ENCODE results near the gene C4BPA.

C4BPA gene

DNA sequence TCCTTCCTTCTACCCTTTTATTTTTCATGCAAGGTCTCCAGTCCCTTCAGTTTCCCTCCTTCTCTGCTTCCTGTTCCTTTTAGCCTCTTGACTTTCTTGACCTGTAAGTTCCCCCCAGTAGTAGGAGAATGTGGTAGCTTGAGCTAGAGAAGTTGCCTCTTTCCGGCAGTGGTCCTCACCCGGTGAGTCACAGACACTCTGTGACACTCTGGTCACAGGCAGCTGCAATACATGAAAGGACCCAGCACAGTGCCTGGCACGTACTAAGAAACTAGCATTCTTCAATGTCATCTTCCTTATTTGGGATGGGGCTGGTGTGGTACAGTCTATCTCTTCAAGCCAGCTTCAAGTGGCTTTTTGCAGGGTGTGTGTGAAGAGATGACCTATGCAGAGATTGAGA lies 35.0 kb upstream of the C4BPA start:
- no peak overlapping the region for H3K27ac ChIP-seq
- TF ChIP-seq, protein P1, sequence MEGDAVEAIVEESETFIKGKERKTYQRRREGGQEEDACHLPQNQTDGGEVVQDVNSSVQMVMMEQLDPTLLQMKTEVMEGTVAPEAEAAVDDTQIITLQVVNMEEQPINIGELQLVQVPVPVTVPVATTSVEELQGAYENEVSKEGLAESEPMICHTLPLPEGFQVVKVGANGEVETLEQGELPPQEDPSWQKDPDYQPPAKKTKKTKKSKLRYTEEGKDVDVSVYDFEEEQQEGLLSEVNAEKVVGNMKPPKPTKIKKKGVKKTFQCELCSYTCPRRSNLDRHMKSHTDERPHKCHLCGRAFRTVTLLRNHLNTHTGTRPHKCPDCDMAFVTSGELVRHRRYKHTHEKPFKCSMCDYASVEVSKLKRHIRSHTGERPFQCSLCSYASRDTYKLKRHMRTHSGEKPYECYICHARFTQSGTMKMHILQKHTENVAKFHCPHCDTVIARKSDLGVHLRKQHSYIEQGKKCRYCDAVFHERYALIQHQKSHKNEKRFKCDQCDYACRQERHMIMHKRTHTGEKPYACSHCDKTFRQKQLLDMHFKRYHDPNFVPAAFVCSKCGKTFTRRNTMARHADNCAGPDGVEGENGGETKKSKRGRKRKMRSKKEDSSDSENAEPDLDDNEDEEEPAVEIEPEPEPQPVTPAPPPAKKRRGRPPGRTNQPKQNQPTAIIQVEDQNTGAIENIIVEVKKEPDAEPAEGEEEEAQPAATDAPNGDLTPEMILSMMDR (IDR thresholded peaks at IDR 0.05) = no peak
- no peak for DNase-seq (ENCODE audit: low spot score)
- H3K4me3 ChIP-seq = no peak overlapping the region

DNA sequence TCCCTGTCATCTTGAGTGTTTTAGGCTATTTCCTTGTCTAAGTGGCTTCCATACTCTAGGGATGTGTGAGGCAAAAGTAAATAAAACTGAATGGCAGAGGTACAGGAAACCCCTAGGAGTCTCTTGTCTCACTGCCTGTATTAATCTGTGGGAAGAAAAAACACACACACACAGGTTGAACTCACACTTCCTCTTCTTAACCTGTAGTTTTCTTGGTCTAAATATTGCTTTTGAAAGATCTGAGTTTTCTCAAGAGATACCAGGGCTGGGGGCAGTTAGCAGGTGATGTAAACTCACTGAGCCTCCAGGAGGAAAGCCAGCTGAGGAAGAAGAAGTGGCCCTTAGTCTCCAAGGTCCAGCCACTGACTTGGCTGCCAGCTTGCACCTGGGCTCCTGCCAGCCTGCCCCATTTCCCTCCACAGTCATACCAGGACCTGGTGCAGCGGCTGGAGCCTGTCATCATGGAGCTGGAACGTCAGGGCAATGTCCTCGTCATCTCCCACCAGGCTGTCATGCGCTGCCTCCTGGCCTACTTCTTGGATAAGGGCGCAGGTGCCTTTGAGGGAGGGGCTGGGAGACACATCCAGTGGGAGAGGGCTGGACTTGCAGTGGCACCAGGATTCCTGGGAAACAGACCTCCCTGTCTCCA lies 34.1 kb upstream of the C4BPA start:
- no peak for DNase-seq (ENCODE audit: low spot score)
- Histone ChIP-seq H3K27ac (no peak overlapping the region), H3K4me3 (no peak overlapping the region)
- TF ChIP-seq, protein P1 (IDR thresholded peaks at IDR 0.05) = no peak

DNA sequence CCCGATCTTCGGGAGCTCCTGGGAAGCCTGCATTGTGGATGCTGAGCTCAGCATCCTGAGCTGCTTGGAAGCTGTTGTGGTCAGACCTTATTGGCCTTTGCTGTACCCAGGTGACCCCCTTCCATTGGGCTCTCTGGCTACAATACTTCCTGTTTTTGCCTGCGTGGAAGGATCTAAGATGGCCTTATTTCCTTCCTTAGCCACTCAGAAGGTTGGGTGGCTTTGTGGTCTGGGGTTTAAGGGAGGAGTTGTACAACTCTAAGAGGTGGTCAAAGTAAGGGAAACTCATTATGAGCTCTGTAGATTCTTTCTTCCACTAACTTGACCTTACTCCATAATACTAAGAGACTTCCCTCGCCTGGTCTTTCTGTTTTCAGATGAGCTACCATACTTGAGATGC lies 33.2 kb upstream of the C4BPA start:
- no peak overlapping the region for H3K27ac ChIP-seq

DNA sequence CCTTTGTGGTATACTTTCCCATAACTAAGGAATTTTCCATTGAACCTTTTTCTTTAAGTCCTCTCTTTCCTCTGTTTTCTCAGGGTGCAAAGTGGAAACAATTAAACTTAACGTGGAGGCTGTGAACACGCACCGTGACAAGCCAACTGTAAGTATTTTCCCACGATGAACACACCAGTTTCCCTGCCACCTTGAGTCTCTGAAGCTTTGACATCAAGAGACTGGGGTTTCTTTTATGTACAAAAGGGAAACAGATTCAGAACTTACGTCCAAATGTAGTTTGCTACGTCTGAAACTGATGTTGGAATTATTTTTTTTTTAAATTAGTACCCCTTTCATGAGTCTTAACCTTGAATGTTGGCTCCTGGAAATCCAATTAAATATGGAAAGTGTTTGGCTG lies 32.6 kb upstream of the C4BPA start:
- H3K4me3 ChIP-seq = no peak overlapping the region
- DNase-seq (ENCODE audit: low spot score) = no peak
- H3K27ac ChIP-seq = no peak overlapping the region
- TF ChIP-seq, protein P1 (IDR thresholded peaks at IDR 0.05) = no peak

More for the DNA sequence above, 33.2 kb upstream of the C4BPA start:
- no peak for DNase-seq (ENCODE audit: low spot score)
- no peak overlapping the region for H3K4me3 ChIP-seq
- TF ChIP-seq, protein P1 (IDR thresholded peaks at IDR 0.05) = no peak

DNA sequence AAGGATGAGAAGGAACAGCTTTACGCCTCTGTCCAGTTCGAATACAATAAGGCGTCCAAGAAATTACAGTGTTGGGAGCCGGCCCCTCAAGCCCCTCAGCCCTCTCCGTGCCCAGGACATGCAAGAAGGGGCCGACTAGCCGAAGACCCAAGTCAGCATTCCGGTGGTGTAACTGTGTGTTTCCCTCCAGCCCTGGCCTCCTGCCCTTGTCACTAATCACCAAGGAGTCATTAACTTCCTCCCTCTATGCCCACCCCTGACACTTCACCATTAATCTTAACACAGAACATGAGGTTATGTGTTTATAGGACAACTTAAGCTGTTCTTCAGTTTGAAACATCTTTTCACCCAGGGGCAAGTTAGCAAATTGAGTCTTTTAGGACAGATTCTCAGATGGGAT lies 31.8 kb upstream of the C4BPA start:
- H3K27ac ChIP-seq = no peak overlapping the region
- TF ChIP-seq, protein P1 (IDR thresholded peaks at IDR 0.05) = no peak
- H3K4me3 ChIP-seq = no peak overlapping the region
- DNase-seq (ENCODE audit: low spot score) = no peak

DNA sequence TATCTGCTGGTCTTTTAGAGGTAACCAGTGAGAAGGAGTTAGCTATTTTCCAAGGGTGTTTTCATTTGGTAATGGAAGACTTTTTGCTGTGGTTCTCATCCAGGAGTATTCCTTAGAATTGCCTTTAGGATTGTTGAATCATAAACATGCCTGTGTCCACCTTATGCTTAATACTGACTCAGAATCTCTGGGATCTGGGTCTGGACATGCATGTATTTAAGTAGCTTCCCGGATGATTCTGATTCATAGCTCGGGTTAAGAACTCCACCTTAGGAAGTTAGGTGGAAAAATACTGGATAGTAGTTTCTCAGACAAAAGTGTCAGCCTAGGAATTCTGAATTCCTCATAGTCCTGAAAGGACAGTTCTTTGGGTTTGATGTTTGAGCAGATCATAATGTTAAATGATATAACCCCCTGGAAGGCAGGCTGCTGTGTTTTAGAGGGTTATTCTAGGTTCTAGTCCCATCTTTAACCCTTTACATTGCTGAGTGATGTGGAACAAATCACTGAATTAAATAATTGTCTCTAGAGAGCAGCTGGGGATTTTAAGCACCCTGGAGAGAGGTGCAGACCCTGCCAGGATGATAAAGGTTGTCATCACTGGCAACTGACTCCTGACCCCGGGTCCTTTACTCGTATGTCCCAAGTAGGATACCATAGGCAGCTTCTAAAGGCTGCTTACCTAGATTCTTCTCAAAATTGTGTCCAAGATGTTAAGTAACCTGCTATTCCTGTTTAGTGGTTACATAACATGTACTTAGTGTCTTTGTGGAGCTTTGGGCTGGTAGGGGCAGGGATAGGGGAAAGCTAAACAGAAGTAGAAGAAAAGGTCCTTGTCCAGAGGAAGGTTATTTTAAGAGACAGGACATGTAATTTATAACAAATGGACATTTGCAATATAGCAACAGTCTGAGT lies 29.9 kb upstream of the C4BPA start:
- DNase-seq (ENCODE audit: low spot score) = no peak
- TF ChIP-seq, protein P1 (IDR thresholded peaks at IDR 0.05) = no peak
- no peak overlapping the region for H3K27ac ChIP-seq
- no peak overlapping the region for H3K4me3 ChIP-seq

Data from coronary artery (tissue), 2 donors.